Measurements from ENCODE around the gene FNDC3A.

DNA sequence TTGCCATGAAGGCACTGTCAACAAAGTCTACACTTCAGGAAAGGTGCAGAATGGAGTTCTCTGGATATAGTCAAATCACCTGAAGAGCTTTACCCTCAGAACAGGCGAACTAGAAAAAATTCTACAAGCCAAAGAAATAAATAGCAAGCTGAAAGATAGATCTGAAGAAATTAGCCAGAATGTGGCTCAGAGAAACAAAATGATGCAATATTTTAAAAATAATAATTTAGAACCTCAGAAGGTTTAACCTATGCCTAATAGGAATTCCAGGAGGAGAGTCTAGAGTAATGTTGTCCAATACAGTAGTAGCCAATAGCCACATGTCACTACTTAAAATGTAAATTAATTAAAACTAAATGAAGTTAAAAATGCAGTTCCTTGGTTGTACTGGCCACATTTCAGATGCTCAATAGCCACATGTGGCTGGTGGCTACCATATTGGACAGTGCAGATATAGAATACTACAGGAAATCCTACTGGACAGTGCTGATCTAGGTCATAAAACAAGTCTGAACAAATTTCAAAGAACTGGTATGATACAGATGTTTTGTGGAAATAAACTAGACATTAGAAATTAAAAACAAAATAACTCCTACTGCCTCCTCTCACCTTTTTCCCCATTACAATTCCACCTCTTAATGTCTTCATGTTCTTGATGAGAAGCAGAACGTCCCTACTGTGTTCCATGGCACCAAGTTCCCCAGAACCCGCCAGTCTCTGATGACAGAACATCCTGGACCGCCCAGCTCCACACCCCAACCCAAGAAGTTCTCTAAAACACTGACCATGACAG lies 271.3 kb downstream of the FNDC3A start:
- TF ChIP-seq, protein P1, sequence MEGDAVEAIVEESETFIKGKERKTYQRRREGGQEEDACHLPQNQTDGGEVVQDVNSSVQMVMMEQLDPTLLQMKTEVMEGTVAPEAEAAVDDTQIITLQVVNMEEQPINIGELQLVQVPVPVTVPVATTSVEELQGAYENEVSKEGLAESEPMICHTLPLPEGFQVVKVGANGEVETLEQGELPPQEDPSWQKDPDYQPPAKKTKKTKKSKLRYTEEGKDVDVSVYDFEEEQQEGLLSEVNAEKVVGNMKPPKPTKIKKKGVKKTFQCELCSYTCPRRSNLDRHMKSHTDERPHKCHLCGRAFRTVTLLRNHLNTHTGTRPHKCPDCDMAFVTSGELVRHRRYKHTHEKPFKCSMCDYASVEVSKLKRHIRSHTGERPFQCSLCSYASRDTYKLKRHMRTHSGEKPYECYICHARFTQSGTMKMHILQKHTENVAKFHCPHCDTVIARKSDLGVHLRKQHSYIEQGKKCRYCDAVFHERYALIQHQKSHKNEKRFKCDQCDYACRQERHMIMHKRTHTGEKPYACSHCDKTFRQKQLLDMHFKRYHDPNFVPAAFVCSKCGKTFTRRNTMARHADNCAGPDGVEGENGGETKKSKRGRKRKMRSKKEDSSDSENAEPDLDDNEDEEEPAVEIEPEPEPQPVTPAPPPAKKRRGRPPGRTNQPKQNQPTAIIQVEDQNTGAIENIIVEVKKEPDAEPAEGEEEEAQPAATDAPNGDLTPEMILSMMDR (IDR thresholded peaks at IDR 0.05) = no peak
- TF ChIP-seq POLR2A (IDR thresholded peaks at IDR 0.05) = no peak

Measured in stomach (tissue), 4 donors.